Lower lobe of right lung (tissue), 2 donors: ENCODE data around the gene KHSRP. TPM values are rescaled to one million over a fixed set of nuclear protein-coding genes. Genes with fewer than 3 reads are reported as not detected.
"Not testable (repeated sequence)": the region's sequence is repeated elsewhere in the genome, so short reads cannot be mapped to it uniquely, and the experiment has no call there.

Experiments used
- ATAC-seq, 2 donors: fragments of 200-7000 bp; cut with Tn5 transposase; one replicate each; pipeline ENCODE4 v1.9.1; 2020 to 2022; ENCODE audit warnings: mild to moderate bottlenecking in 2 of 2, moderate library complexity in 2 of 2
- DNase-seq: peaks from one replicate; pipeline ENCODE4 v3.0.0-alpha.2; 2020
- H3K27ac ChIP-seq: fragments of 200-600 bp; one replicate; pipeline ENCODE4 v1.8.0; 2022
- H3K27me3 ChIP-seq: fragments of 200-600 bp; one replicate; pipeline ENCODE4 v1.8.0; 2022; ENCODE audit warnings: low read depth
- H3K36me3 ChIP-seq: fragments of 200-600 bp; one replicate; pipeline ENCODE4 v1.8.0; 2022; ENCODE audit warnings: mild to moderate bottlenecking
- H3K4me1 ChIP-seq: fragments of 200-600 bp; one replicate; pipeline ENCODE4 v1.8.0; 2022
- H3K4me3 ChIP-seq: fragments of 200-600 bp; one replicate; pipeline ENCODE4 v1.8.0; 2022; ENCODE audit warnings: mild to moderate bottlenecking
- H3K9me3 ChIP-seq: fragments of 200-600 bp; one replicate; pipeline ENCODE4 v1.8.0; 2022
- intact Hi-C: fragments of 100-400 bp; cut with DNase I; formaldehyde crosslinking; loops from one replicate; pipeline ENCODE4 v1.11.0; 2022
- total RNA-seq: library from RNA; stranded (reverse); fragmentation: NEBNext Ultra II Directional; extraction: Animal tissue kit (Norgen Biotek cat#: 25700); gene quantifications from one replicate; pipeline ENCODE4 v1.2.1, GENCODE V29; 2021
- TF ChIP-seq, protein P1 (sequence below): fragments of 200-600 bp; IDR thresholded peaks from one replicate; pipeline ENCODE4 v1.8.0; 2022; ENCODE audit warnings: antibody characterized with exemption, mild to moderate bottlenecking
- donor health status: DM: no; HTN: yes; CAD: no; lungs with severe emphysema.

Gene KHSRP
- total RNA-seq, 1 donor from 2014 or later, result 173 TPM

DNA sequence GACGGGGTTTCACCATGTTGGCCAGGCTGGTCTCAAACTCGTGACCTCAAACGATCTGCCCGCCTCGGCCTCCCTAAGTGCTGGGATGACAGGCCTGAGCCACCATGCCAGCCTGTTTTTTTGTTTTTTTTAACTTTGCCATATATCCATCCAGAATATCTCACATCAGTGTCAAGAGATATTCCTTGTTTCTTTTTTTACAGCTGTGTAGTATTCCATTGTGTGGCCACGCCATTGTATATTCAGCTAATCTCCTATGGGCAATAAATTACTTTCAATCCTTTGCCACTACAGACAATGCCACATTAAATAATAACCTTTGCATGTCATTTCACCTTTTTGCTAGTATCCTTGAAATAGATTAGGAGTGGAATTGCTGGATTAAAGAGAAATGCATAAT lies 15.3 kb downstream of the KHSRP start:
- H3K9me3 ChIP-seq, result no peaks in the 10 kb centered on the region
- intact Hi-C loops, result no loop called here
- H3K27ac ChIP-seq, result no peak overlapping the region
- no peak for ATAC-seq
- TF ChIP-seq, protein P1, sequence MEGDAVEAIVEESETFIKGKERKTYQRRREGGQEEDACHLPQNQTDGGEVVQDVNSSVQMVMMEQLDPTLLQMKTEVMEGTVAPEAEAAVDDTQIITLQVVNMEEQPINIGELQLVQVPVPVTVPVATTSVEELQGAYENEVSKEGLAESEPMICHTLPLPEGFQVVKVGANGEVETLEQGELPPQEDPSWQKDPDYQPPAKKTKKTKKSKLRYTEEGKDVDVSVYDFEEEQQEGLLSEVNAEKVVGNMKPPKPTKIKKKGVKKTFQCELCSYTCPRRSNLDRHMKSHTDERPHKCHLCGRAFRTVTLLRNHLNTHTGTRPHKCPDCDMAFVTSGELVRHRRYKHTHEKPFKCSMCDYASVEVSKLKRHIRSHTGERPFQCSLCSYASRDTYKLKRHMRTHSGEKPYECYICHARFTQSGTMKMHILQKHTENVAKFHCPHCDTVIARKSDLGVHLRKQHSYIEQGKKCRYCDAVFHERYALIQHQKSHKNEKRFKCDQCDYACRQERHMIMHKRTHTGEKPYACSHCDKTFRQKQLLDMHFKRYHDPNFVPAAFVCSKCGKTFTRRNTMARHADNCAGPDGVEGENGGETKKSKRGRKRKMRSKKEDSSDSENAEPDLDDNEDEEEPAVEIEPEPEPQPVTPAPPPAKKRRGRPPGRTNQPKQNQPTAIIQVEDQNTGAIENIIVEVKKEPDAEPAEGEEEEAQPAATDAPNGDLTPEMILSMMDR, result no peak
- H3K36me3 ChIP-seq, result peaks cover 13% of the 10 kb centered on the region
- no peak for DNase-seq
- no peaks in the 10 kb centered on the region for H3K4me1 ChIP-seq
- H3K4me3 ChIP-seq, result no peak overlapping the region
- H3K27me3 ChIP-seq, result no peaks in the 10 kb centered on the region

DNA sequence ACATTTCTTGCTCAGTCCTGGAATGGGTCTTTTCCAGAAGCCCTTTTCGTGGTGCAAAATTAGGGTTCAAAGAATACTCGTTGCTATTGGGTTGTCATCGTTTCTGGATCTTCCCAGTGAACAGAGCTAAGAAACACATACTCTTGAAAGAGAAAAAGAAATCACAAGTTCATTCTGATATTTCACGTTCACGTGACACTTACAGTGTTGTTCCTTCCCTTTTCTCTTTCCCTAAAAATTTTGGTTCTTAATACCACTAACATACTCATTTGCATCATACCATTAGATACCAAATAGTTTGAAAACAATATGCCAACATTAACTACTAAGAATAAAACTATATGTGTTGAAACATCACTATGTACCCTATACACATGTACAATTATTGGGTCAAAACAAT lies 18.2 kb downstream of the KHSRP start:
- Histone ChIP-seq H3K4me1 (no peaks in the 10 kb centered on the region), H3K27ac (no peak overlapping the region), H3K27me3 (no peaks in the 10 kb centered on the region), H3K36me3 (no peaks in the 10 kb centered on the region), H3K4me3 (no peak overlapping the region), H3K9me3 (no peaks in the 10 kb centered on the region)
- intact Hi-C loops, result no loop called here
- ATAC-seq (no peak), DNase-seq (no peak)
- TF ChIP-seq, protein P1, result no peak

DNA sequence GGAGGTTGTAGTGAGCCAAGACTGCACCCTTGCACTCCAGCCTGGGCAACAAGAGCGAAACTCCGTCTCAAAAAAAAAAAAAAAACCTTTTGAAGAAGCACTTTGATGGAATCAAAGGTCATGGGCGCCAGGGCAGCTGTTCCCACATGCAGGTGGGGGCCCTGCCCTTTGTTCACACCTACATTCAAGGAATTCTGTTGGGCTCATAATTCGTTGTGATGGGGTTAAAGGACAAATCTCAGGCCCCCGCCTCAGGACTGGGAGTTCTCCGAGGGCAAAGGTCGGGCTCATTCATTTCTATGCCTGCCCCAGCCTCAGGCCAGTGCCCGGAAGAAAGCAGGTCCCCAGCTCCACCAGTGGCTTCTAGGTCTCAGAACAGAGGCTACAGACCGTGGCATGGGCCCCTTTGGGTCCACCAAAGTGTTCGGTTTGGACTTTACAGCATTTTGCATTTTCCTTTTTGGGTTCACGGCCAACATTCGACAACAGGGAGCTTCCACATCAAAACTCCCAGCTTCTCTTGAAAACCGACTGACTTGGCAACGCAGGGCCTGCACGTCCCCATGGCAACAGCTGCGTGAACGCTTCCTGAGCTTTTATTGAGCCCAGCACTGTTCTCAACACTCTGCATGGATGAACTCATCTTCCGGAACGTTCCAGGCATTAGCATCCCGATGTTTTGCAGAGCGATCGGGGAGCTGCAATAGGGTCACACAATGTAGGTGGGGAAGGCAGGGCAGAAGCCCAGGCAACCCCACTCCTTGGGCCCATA lies 21.6 kb downstream of the KHSRP start:
- H3K36me3 ChIP-seq, result no peaks in the 10 kb centered on the region
- H3K27ac ChIP-seq, result no peak overlapping the region
- ATAC-seq, result no peak
- TF ChIP-seq, protein P1, result no peak
- no peaks in the 10 kb centered on the region for H3K4me1 ChIP-seq
- no peak for DNase-seq
- H3K4me3 ChIP-seq, result no peak overlapping the region
- H3K9me3 ChIP-seq, result no peaks in the 10 kb centered on the region
- intact Hi-C loops, result no loop called here
- H3K27me3 ChIP-seq, result no peaks in the 10 kb centered on the region

DNA sequence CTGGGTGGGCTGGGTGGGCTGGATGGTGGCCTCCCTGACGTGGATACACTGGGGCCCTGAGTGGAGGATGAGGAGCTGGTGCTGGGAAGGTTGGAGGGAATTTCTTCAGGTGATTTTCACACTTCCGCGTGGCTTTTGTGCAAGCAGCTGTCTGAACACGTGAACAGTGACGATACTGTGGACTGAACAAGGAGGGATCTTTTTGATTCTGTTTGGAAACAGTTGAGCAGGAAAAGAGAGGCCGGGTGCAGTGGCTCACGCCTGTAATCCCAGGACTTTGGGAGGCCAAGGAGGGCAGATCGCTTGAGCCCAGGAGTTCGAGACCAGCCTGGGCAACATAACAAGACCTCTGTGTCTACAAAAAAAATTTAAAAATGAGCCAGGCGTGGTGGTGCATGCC lies 22.6 kb downstream of the KHSRP start:
- no peak for DNase-seq
- intact Hi-C loops, result no loop called here
- no peaks in the 10 kb centered on the region for H3K4me1 ChIP-seq
- no peaks in the 10 kb centered on the region for H3K9me3 ChIP-seq
- H3K4me3 ChIP-seq, result no peak overlapping the region
- TF ChIP-seq, protein P1, result no peak
- no peaks in the 10 kb centered on the region for H3K27me3 ChIP-seq
- no peak for ATAC-seq
- H3K36me3 ChIP-seq, result no peaks in the 10 kb centered on the region
- H3K27ac ChIP-seq, result no peak overlapping the region

DNA sequence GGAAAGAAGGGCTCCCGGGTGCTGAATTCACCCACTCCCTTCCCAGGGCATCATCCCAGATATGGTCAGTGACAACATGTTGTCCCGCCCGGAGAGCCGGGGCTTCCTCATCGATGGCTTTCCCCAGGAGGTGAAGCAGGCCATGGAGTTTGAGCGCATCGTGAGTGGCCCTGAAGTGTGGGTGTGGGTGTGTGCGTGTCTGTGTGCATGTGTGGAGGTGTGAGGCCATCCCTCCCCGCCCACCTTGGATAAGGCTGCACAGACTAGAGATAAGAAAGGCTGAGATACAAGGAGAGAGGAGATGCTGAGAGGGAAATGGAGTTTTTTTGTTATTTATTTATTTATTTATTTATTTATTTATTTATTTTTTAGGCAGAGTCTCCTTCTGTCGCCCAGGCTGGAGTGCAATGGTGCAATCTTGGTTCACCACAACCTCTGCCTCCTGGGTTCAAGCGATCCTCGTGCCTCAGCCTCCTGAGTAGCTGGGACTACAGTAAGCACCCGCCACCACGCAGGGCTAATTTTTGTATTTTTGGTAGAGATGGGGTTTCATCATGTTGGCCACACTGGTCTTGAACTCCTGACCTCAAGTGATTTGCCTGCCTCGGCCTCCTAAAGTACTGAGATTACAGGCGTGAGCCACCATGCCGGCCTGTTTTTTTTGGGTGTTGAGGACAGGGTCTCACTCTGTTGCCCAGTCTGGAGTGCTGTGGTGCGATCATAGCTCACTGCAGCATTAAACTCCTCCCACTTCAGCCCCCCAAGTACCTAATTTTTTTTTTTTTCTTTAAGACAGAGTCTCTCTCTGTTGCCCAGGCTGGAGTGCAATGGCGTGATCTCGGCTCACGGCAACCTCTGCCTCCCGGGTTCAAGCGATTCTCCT lies 24.3 kb downstream of the KHSRP start:
- ATAC-seq, H3K9me3 ChIP-seq, DNase-seq, H3K27ac ChIP-seq, H3K4me1 ChIP-seq, intact Hi-C loops, H3K27me3 ChIP-seq, H3K4me3 ChIP-seq, H3K36me3 ChIP-seq: not testable (repeated sequence)

DNA sequence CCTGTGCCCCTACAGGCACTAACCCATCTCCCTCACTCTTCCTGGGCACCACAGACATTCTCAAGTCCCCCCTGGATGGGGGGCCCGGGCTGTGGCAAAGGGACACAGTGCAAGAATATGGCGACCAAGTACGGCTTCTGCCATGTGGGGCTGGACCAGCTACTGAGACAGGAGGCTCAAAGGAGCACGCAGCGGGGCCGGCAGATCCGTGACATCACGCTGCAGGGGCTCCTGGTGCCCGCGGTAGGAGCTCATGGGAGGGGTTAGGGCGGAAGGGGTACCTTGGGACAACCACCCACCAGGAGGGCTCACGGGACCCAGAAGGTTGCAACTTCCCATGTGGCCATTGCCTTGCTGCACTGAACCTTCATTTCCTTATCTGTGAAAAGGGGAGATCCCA lies 28.3 kb downstream of the KHSRP start:
- TF ChIP-seq, protein P1, result no peak
- H3K4me1 ChIP-seq, result peaks cover 10% of the 10 kb centered on the region
- DNase-seq (no peak), ATAC-seq (no peak)
- H3K27ac ChIP-seq, result no peak overlapping the region
- H3K36me3 ChIP-seq, result no peaks in the 10 kb centered on the region
- no peaks in the 10 kb centered on the region for H3K27me3 ChIP-seq
- intact Hi-C loops, result no loop called here
- no peak overlapping the region for H3K4me3 ChIP-seq
- no peaks in the 10 kb centered on the region for H3K9me3 ChIP-seq
